ENCODE results near the gene CTU2.

DNA sequence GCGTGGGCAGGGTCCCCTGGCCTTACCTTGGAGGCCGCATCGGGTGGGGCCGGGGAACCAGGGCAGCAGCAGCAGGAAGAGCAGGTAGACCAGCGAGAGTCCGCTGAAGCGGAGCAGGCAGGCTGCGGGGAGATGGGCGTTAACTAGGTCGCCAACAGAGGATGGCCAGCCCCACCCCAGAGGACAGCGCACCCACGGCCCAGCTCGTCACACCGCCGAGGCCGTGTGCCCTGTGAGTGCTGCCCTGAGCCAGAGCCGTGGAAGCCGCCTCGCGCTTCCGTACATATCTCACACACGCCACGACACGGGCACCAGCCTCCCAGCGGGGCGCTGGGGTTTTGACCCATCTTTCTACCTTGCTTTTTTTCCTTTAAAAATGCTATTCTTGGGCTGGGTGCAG is 43.1 kb downstream of the CTU2 start:
- TF ChIP-seq YY1 (IDR thresholded peaks at IDR 0.05; ENCODE audit: low read depth) (no peak), ZBTB7A (IDR thresholded peaks at IDR 0.05; ENCODE audit: low read depth) (no peak), TAF1 (IDR thresholded peaks at IDR 0.05; ENCODE audit: low read depth) (no peak), CREB1 (IDR thresholded peaks at IDR 0.05; ENCODE audit: low read depth) (no peak)
- TF ChIP-seq, protein P1, sequence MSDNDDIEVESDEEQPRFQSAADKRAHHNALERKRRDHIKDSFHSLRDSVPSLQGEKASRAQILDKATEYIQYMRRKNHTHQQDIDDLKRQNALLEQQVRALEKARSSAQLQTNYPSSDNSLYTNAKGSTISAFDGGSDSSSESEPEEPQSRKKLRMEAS (IDR thresholded peaks at IDR 0.05): no peak

All from Ishikawa (cell line).